Activated B cell treated with CpG ODN at 0.5 μM for 24 hours (primary cell): ENCODE data around the gene SSR1. TPM values are rescaled to one million over a fixed set of nuclear protein-coding genes. Genes with fewer than 3 reads are reported as not detected.

Experiments
- ATAC-seq: fragments of 200-7000 bp; cut with Tn5 transposase; one replicate; pipeline ENCODE4 v1.10.0; 2021; ENCODE audit warnings: low read depth, mild to moderate bottlenecking, moderate library complexity
- CTCF ChIA-PET: fragments of 350-600 bp; sonication (Branson Sonifier 250); formaldehyde crosslinking; loops from one replicate; lab custom pipeline; 2021; ENCODE audit warnings: antibody characterized with exemption; lab: Charles Lee
- POLR2A ChIA-PET: fragments of 350-600 bp; sonication (Branson Sonifier 250); formaldehyde crosslinking; loops from one replicate; lab custom pipeline; 2021; ENCODE audit warnings: antibody characterized with exemption; lab: Charles Lee
- DNase-seq: peaks from one replicate; pipeline ENCODE4 v3.0.0; 2022
- H3K27ac Mint-ChIP-seq: one replicate; pipeline ENCODE4 v1.8.0; 2020; ENCODE audit warnings: mixed read lengths
- H3K27me3 Mint-ChIP-seq: one replicate; pipeline ENCODE4 v1.8.0; 2021; ENCODE audit warnings: mixed read lengths
- H3K36me3 Mint-ChIP-seq: one replicate; pipeline ENCODE4 v1.8.0; 2021; ENCODE audit warnings: low read depth, mixed read lengths
- H3K4me1 Mint-ChIP-seq: one replicate; pipeline ENCODE4 v1.8.0; 2021; ENCODE audit warnings: mixed read lengths
- H3K4me3 Mint-ChIP-seq: one replicate; pipeline ENCODE4 v1.8.0; 2020; ENCODE audit warnings: mild to moderate bottlenecking, mixed read lengths
- H3K9me3 Mint-ChIP-seq: one replicate; pipeline ENCODE4 v1.8.0; 2020; ENCODE audit warnings: mixed read lengths
- CTCF ChIP-seq: fragments of 200-600 bp; IDR thresholded peaks from one replicate; pipeline ENCODE4 v1.8.0; 2022; ENCODE audit warnings: antibody characterized with exemption, mild to moderate bottlenecking
- intact Hi-C: fragments of 100-400 bp; cut with micrococcal nuclease; formaldehyde crosslinking; loops from one replicate; pipeline ENCODE4 v1.15.1; 2024
- total RNA-seq: library from RNA; stranded (reverse); gene quantifications from 2 replicates; pipeline ENCODE4 v1.2.3, GENCODE V29; 2022

Gene SSR1
- total RNA-seq, 1 donor from 2014 or later, result 86.7 TPM

DNA sequence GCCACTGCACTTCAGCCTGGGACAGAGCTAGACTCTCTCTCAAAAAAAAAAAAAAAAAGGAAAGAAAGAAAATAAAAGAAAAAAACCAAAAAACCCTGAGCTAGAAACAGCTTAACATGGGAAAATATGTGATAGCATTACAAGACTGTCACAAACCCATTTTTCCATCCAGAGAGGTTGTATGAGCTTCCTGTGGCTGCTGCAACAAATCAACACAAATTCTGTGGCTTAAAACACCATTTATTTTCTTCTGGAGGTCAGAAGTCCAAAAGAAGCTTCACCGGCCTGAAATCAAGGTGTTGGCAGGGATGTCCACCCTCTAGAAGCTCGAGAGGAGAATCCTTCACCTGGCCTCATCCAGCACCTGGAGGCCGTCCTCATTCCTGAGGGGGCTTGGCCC, 21.7 kb upstream of the SSR1 start:
- TF ChIP-seq CTCF, result no peak
- Mint-ChIP-seq H3K9me3 (no peaks in the 10 kb centered on the region), H3K36me3 (no peaks in the 10 kb centered on the region), H3K4me3 (no peak overlapping the region), H3K27ac (no peak overlapping the region), H3K4me1 (no peaks in the 10 kb centered on the region), H3K27me3 (peaks cover 4% of the 10 kb centered on the region)
- no peak for DNase-seq
- ChIA-PET POLR2A (no interaction called here), CTCF (no interaction called here)
- intact Hi-C loops, result loop anchor here (5.0 kb wide), 1 partner anchor 612 kb away; no protein-coding TSS in a partner anchor
- no peak for ATAC-seq

- H3K27me3 Mint-ChIP-seq, result no peaks in the 10 kb centered on the region
- H3K36me3 Mint-ChIP-seq, result no peaks in the 10 kb centered on the region
- TF ChIP-seq CTCF, result no peak
- no peaks in the 10 kb centered on the region for H3K9me3 Mint-ChIP-seq
- H3K27ac Mint-ChIP-seq, result no peak overlapping the region
- CTCF ChIA-PET, result no interaction called here
- intact Hi-C loops, result no loop called here
- H3K4me3 Mint-ChIP-seq, result no peak overlapping the region
- no peaks in the 10 kb centered on the region for H3K4me1 Mint-ChIP-seq
- POLR2A ChIA-PET, result no interaction called here
- no peak for DNase-seq
- no peak for ATAC-seq
Measured at GRCh38 chr6:7332090-7332745, 19.2 kb upstream of the SSR1 start.

DNA sequence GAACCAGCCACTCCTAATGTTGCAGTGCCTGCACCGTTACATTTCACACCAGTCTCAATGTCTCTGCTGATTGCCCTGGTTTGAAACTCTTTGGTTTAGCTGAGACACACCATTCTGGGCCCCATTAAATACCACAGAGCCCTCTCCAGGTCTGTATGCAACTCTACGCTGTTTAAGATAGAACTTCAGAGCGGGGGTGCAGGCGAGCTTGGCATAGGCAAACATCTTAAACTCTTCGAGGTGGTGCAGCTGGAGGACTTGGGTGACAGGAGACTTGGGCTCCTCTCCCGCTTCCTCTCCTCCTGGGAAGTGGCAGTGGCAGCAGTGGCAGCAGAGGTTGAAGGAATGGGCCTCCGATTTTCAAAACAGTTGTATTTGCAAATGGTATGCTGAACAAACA, 18.5 kb upstream of the SSR1 start:
- ATAC-seq (no peak), DNase-seq (no peak)
- H3K9me3 Mint-ChIP-seq, result no peaks in the 10 kb centered on the region
- peaks cover under 1% of the 10 kb centered on the region for H3K4me1 Mint-ChIP-seq
- ChIA-PET CTCF (no interaction called here), POLR2A (no interaction called here)
- TF ChIP-seq CTCF, result no peak
- no peaks in the 10 kb centered on the region for H3K27me3 Mint-ChIP-seq
- no peak overlapping the region for H3K27ac Mint-ChIP-seq
- intact Hi-C loops, result no loop called here
- H3K36me3 Mint-ChIP-seq, result no peaks in the 10 kb centered on the region
- H3K4me3 Mint-ChIP-seq, result no peak overlapping the region

GRCh38 chr6:7328243-7328642, 15.2 kb upstream of the SSR1 start:
- POLR2A ChIA-PET, result no interaction called here
- no peak for DNase-seq
- H3K27ac Mint-ChIP-seq, result no peak overlapping the region
- TF ChIP-seq CTCF, result no peak
- H3K36me3 Mint-ChIP-seq, result no peaks in the 10 kb centered on the region
- no peak for ATAC-seq
- CTCF ChIA-PET, result no interaction called here
- H3K4me1 Mint-ChIP-seq, result peaks cover 17% of the 10 kb centered on the region
- H3K4me3 Mint-ChIP-seq, result no peak overlapping the region
- H3K27me3 Mint-ChIP-seq, result no peaks in the 10 kb centered on the region
- intact Hi-C loops, result no loop called here
- H3K9me3 Mint-ChIP-seq, result peaks cover 3% of the 10 kb centered on the region

- CTCF ChIA-PET, result interaction anchor here (1.0 kb wide), 1 partner anchor 48 kb away, joined by 3 read pairs; no protein-coding TSS in a partner anchor
Measured at GRCh38 chr6:7325750-7326149, 12.8 kb upstream of the SSR1 start.

More at GRCh38 chr6:7325750-7326149, 12.8 kb upstream of the SSR1 start:
- no peak for DNase-seq
- ATAC-seq, result no peak
- no peak overlapping the region for H3K27ac Mint-ChIP-seq
- no peak overlapping the region for H3K4me3 Mint-ChIP-seq
- intact Hi-C loops, result no loop called here
- TF ChIP-seq CTCF, result no peak
- H3K36me3 Mint-ChIP-seq, result no peaks in the 10 kb centered on the region
- H3K4me1 Mint-ChIP-seq, result peaks cover 17% of the 10 kb centered on the region
- POLR2A ChIA-PET, result interaction anchor here (2.0 kb wide), 1 partner anchor 64 kb away, joined by 20 read pairs; the partner anchor contains the start of genes CAGE1 and RIOK1
- H3K9me3 Mint-ChIP-seq, result peaks cover 3% of the 10 kb centered on the region
- H3K27me3 Mint-ChIP-seq, result no peaks in the 10 kb centered on the region
